Endothelial cell of umbilical vein (primary cell): ENCODE data around the gene SLC15A1. TPM values are rescaled to one million over a fixed set of nuclear protein-coding genes. Genes with fewer than 3 reads are reported as not detected.

Experiments
- BruUV-seq: library from RNA; stranded (reverse); fragments of 400-500 nt; replicated peaks from 2 replicates; lab custom pipeline; 2021; lab: Mats Ljungman, UMichigan
- CTCF ChIA-PET: fragments of 300-600, 350-600 bp; sonication (Branson Sonifier 250); formaldehyde crosslinking; loops from one replicate; lab custom pipeline; 2021; ENCODE audit warnings: antibody characterized with exemption, inconsistent platforms; lab: Charles Lee
- POLR2A ChIA-PET: fragments of 300-600, 350-600 bp; sonication (Branson Sonifier 250); formaldehyde crosslinking; loops from one replicate; lab custom pipeline; 2021; ENCODE audit warnings: antibody characterized with exemption, inconsistent platforms; lab: Charles Lee
- DNase-seq: peaks from one replicate; pipeline ENCODE4 v3.0.0-alpha.2; 2011; ENCODE audit warnings: low read depth, low spot score
- FAIRE-seq: peaks from 2 replicates; lab custom pipeline; 2011; peaks lifted over from hg19 to GRCh38; lab: Jason Lieb, UNC
- H2AFZ ChIP-seq: 2 replicates; pipeline ENCODE4 v1.6.0; 2012; ENCODE audit warnings: low read depth, low read length, control low read depth, inconsistent platforms
- H3K27ac ChIP-seq: 2 replicates; pipeline ENCODE4 v1.5.1; 2011; ENCODE audit warnings: low read depth, mild to moderate bottlenecking, control low read depth, low read length, moderate library complexity; ENCODE audit not compliant: insufficient read depth
- H3K27me3 ChIP-seq, 2 experiments: 2 replicates each; pipeline versions ENCODE4 v1.6.0 to v1.6.1; 2011; ENCODE audit warnings: low read length in 2 of 2, mixed read lengths in 1 of 2; ENCODE audit not compliant: control insufficient read depth in 2 of 2, insufficient read depth in 2 of 2
- H3K36me3 ChIP-seq, 2 experiments: 2 replicates in 1 of 2; 3 replicates in 1 of 2; pipeline ENCODE4 v1.5.1; 2011; ENCODE audit warnings: low read length in 2 of 2, mild to moderate bottlenecking in 1 of 2, moderate library complexity in 1 of 2; ENCODE audit not compliant: control insufficient read depth in 2 of 2, insufficient read depth in 2 of 2; ENCODE audit errors: extremely low read depth in 1 of 2
- H3K4me1 ChIP-seq: 3 replicates; pipeline ENCODE4 v1.5.1; 2011; ENCODE audit warnings: mild to moderate bottlenecking, low read length; ENCODE audit not compliant: control insufficient read depth, insufficient read depth; ENCODE audit errors: extremely low read depth
- H3K4me2 ChIP-seq: 2 replicates; pipeline ENCODE4 v1.6.1; 2011; ENCODE audit warnings: low read length, control low read depth, mixed read lengths; ENCODE audit not compliant: insufficient read depth
- H3K4me3 ChIP-seq, 3 experiments: fragments of 200-600 bp in 1 of 3; sonication (generic), shearing (Covaris generic) in 1 of 3; replicated peaks in 1 of 3; 2 replicates each; pipeline ENCODE4 v1.5.1; 2011 to 2016; ENCODE audit warnings: control low read depth in 3 of 3, low read length in 3 of 3, mild to moderate bottlenecking in 2 of 3, inconsistent platforms in 1 of 3, low read depth in 1 of 3, moderate library complexity in 1 of 3; ENCODE audit not compliant: insufficient read depth in 1 of 3
- H3K79me2 ChIP-seq: 2 replicates; pipeline ENCODE4 v1.6.0; 2012; ENCODE audit warnings: low read length, inconsistent platforms; ENCODE audit not compliant: control insufficient read depth, insufficient read depth
- H3K9ac ChIP-seq: replicated peaks from 2 replicates; pipeline ENCODE3; 2011; ENCODE audit warnings: low read length, control low read depth; ENCODE audit not compliant: insufficient read depth; ENCODE audit errors: extremely low read depth
- H3K9me1 ChIP-seq: replicated peaks from 3 replicates; pipeline ENCODE4 v1.6.0; 2011; ENCODE audit warnings: mild to moderate bottlenecking, low read length; ENCODE audit not compliant: control insufficient read depth, insufficient read depth; ENCODE audit errors: extremely low read depth
- H3K9me3 ChIP-seq: replicated peaks from 2 replicates; pipeline ENCODE4 v1.5.1; 2012; ENCODE audit warnings: low read length, inconsistent platforms; ENCODE audit not compliant: control insufficient read depth, insufficient read depth
- H4K20me1 ChIP-seq: replicated peaks from 2 replicates; pipeline ENCODE3; 2011; ENCODE audit warnings: mild to moderate bottlenecking, low read length; ENCODE audit not compliant: control insufficient read depth, insufficient read depth; ENCODE audit errors: extremely low read depth
- EZH2 ChIP-seq: IDR thresholded peaks from 2 replicates; pipeline ENCODE4 v1.6.1; 2012; ENCODE audit warnings: borderline replicate concordance, low read depth, mild to moderate bottlenecking, moderate library complexity, low read length, inconsistent platforms; ENCODE audit not compliant: severe bottlenecking
- FOS ChIP-seq: IDR thresholded peaks from 2 replicates; pipeline ENCODE4 v1.6.1; 2011; ENCODE audit warnings: mild to moderate bottlenecking, low read length, moderate library complexity, borderline replicate concordance; ENCODE audit not compliant: insufficient read depth
- GATA2 ChIP-seq: IDR thresholded peaks from 2 replicates; pipeline ENCODE4 v1.7.0; 2011; ENCODE audit warnings: low read depth, mild to moderate bottlenecking, moderate library complexity, mixed read lengths, low read length; ENCODE audit not compliant: insufficient read length, insufficient read depth
- JUN ChIP-seq: IDR thresholded peaks from 2 replicates; pipeline ENCODE4 v1.6.1; 2011; ENCODE audit warnings: borderline replicate concordance, low read depth; ENCODE audit not compliant: insufficient read length, insufficient read depth
- MAX ChIP-seq: IDR thresholded peaks from 2 replicates; pipeline ENCODE4 v1.6.1; 2011; ENCODE audit not compliant: insufficient read depth, insufficient read length
- MYC ChIP-seq: IDR thresholded peaks from one replicate; pipeline ENCODE4 v1.6.1; 2011; ENCODE audit warnings: mild to moderate bottlenecking, low read depth, low read length
- POLR2A ChIP-seq: IDR thresholded peaks from 2 replicates; pipeline ENCODE4 v1.6.1; 2012; ENCODE audit warnings: low read depth, mild to moderate bottlenecking, control low read depth, low read length
- POLR2AphosphoS5 ChIP-seq: IDR thresholded peaks from 2 replicates; pipeline ENCODE4 v1.6.1; 2012; ENCODE audit warnings: low read depth, mild to moderate bottlenecking, control low read depth, low read length, moderate library complexity; ENCODE audit not compliant: insufficient read depth
- dilution Hi-C: fragments of 300-500 bp; cut with MboI; formaldehyde crosslinking; loops from one replicate; pipeline ENCODE4 v1.15.0; 2019; ENCODE audit warnings: low sequenced_read_pairs; ENCODE audit not compliant: extremely low pct_ligation_motif_present
- intact Hi-C: fragments of 100-400 bp; cut with micrococcal nuclease; formaldehyde crosslinking; loops from one replicate; pipeline ENCODE4 v1.10.0; 2022
- polyA plus RNA-seq, 4 experiments: library from polyadenylated mRNA; depleted of rRNA in 3 of 4; stranded (reverse) in 3 of 4; unstranded in 1 of 4; fragments of >200 nt; gene quantifications; 2 replicates each; pipeline versions ENCODE4 v1.2.1 to v1.2.3, GENCODE V29; 2011 to 2012; ENCODE audit warnings: missing spikeins in 1 of 4
- total RNA-seq: library from RNA; stranded (reverse); gene quantifications from 2 replicates; pipeline ENCODE4 v1.2.3, GENCODE V29; 2021
- TF ChIP-seq, protein P1 (sequence below), 2 donors: IDR thresholded peaks; 1 replicate in 1 of 2; 2 replicates in 1 of 2; pipeline ENCODE4 v1.5.1; 2011; ENCODE audit warnings: low read length in 2 of 2, mild to moderate bottlenecking in 2 of 2, moderate library complexity in 2 of 2, control low read depth in 1 of 2, inconsistent platforms in 1 of 2, low read depth in 1 of 2; ENCODE audit not compliant: insufficient read depth in 1 of 2; ENCODE audit errors: extremely low read depth in 1 of 2

SLC15A1 gene
- total and polyA plus RNA-seq, 2 donors (not counting 3 experiments of a cell fraction or from before 2014, with no cell fraction given): not detected

GRCh38 chr13:98717256-98717655, 35.2 kb downstream of the SLC15A1 start:
- H3K9me1 ChIP-seq: no peaks in the 10 kb centered on the region
- H3K9ac ChIP-seq: no peak overlapping the region
- FAIRE-seq (no peak), DNase-seq (no peak)
- dilution Hi-C loops (no loop called here), intact Hi-C loops (no loop called here)
- no peak for TF ChIP-seq FOS
- TF ChIP-seq JUN: no peak
- TF ChIP-seq GATA2: no peak
- no peak for TF ChIP-seq MAX
- no peak for TF ChIP-seq POLR2A
- TF ChIP-seq, protein P1, sequence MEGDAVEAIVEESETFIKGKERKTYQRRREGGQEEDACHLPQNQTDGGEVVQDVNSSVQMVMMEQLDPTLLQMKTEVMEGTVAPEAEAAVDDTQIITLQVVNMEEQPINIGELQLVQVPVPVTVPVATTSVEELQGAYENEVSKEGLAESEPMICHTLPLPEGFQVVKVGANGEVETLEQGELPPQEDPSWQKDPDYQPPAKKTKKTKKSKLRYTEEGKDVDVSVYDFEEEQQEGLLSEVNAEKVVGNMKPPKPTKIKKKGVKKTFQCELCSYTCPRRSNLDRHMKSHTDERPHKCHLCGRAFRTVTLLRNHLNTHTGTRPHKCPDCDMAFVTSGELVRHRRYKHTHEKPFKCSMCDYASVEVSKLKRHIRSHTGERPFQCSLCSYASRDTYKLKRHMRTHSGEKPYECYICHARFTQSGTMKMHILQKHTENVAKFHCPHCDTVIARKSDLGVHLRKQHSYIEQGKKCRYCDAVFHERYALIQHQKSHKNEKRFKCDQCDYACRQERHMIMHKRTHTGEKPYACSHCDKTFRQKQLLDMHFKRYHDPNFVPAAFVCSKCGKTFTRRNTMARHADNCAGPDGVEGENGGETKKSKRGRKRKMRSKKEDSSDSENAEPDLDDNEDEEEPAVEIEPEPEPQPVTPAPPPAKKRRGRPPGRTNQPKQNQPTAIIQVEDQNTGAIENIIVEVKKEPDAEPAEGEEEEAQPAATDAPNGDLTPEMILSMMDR (IDR thresholded peaks at IDR 0.05; ENCODE audit: extremely low read depth in 1 of 2, insufficient read depth in 1 of 2, low read depth in 1 of 2, low read length in 2 of 2): no peak
- TF ChIP-seq MYC: no peak
- no peak for TF ChIP-seq POLR2AphosphoS5
- TF ChIP-seq EZH2: no peak
- BruUV-seq: no TSS peak
- no peaks in the 10 kb centered on the region for H3K9me3 ChIP-seq
- peaks cover 4 to 7% of the 10 kb centered on the region in 2 experiments for H3K27me3 ChIP-seq
- H3K4me1 ChIP-seq: no peaks in the 10 kb centered on the region
- no peaks in the 10 kb centered on the region for H4K20me1 ChIP-seq
- no peak overlapping the region for H3K4me2 ChIP-seq
- no peaks in the 10 kb centered on the region for H3K79me2 ChIP-seq
- H3K36me3 ChIP-seq: no peaks in the 10 kb centered on the region
- H3K4me3 ChIP-seq: no peak overlapping the region
- H3K27ac ChIP-seq: no peak overlapping the region
- H2AFZ ChIP-seq: no peak overlapping the region
- POLR2A ChIA-PET: no interaction called here
- CTCF ChIA-PET: interaction anchor here (1.0 to 1.9 kb wide), 3 partner anchors 12 to 64 kb away, joined by 3 to 4 read pairs (median 4); no protein-coding TSS in a partner anchor
